ENCODE data around the gene PLA2G4F.

PLA2G4F gene

GRCh38 chr15:42163947-42164550 is 7.6 kb upstream of the PLA2G4F start:
- DNase-seq: peak; percentile 32

- no peak for DNase-seq
Observed at GRCh38 chr15:42163291-42163690, 6.9 kb upstream of the PLA2G4F start.

- no peak for DNase-seq
Observed at GRCh38 chr15:42160136-42160535, 3.7 kb upstream of the PLA2G4F start.

- no peak for DNase-seq
Observed at GRCh38 chr15:42159381-42160015, 3.1 kb upstream of the PLA2G4F start.

GRCh38 chr15:42158941-42159340 is 2.5 kb upstream of the PLA2G4F start:
- DNase-seq: no peak

GRCh38 chr15:42157981-42158765 is 1.7 kb upstream of the PLA2G4F start:
- no peak for DNase-seq

GRCh38 chr15:42157381-42157780 is 945 bp upstream of the PLA2G4F start:
- no peak for DNase-seq

GRCh38 chr15:42155546-42156242 is 742 bp downstream of the PLA2G4F start:
- no peak for DNase-seq

- no peak for DNase-seq
Observed at GRCh38 chr15:42154956-42155355, 1.5 kb downstream of the PLA2G4F start.

- no peak for DNase-seq
Observed at GRCh38 chr15:42154212-42154941, 2.1 kb downstream of the PLA2G4F start.

GRCh38 chr15:42153874-42154211 is 2.6 kb downstream of the PLA2G4F start:
- no peak for DNase-seq

- DNase-seq: no peak
Observed at GRCh38 chr15:42152921-42153698, 3.3 kb downstream of the PLA2G4F start.

GRCh38 chr15:42152196-42152920 is 4.1 kb downstream of the PLA2G4F start:
- no peak for DNase-seq

GRCh38 chr15:42151736-42152135 is 4.7 kb downstream of the PLA2G4F start:
- no peak for DNase-seq

- no peak for DNase-seq
Observed at GRCh38 chr15:42151141-42151561, 5.3 kb downstream of the PLA2G4F start.

GRCh38 chr15:42150219-42150970 is 6.0 kb downstream of the PLA2G4F start:
- peak; percentile 11 for DNase-seq

GRCh38 chr15:42149493-42150218 is 6.8 kb downstream of the PLA2G4F start:
- no peak for DNase-seq

GRCh38 chr15:42148808-42149492 is 7.5 kb downstream of the PLA2G4F start:
- no peak for DNase-seq

GRCh38 chr15:42147431-42147735 is 9.1 kb downstream of the PLA2G4F start:
- no peak for DNase-seq
